HepG2 (cell line): ENCODE data around the gene PTMA. TPM values are rescaled to one million over a fixed set of nuclear protein-coding genes. Genes with fewer than 3 reads are reported as not detected.

Source experiments
- ADNP ChIP-seq: sonication (generic); formaldehyde crosslinking; IDR thresholded peaks from 2 replicates; pipeline ENCODE4 v1.4.0; 2020; ENCODE audit warnings: missing genetic modification reagents
- DMTF1 ChIP-seq: sonication (generic); formaldehyde crosslinking; IDR thresholded peaks from 2 replicates; pipeline ENCODE4 v1.4.0; 2020; ENCODE audit warnings: mild to moderate bottlenecking, missing genetic modification reagents
- FOXK1 ChIP-seq: sonication (generic); formaldehyde crosslinking; IDR thresholded peaks from 2 replicates; pipeline ENCODE4 v1.4.0; 2020; ENCODE audit warnings: low read depth, missing genetic modification reagents, borderline replicate concordance
- HDAC6 ChIP-seq: fragments of 200-600 bp; sonication (generic); IDR thresholded peaks from 2 replicates; pipeline ENCODE4 v1.7.0; 2017; ENCODE audit warnings: mild to moderate bottlenecking, antibody characterized with exemption, low read length, low read depth
- HNF4G ChIP-seq, 2 experiments: sonication (generic) in 1 of 2; formaldehyde crosslinking in 1 of 2; IDR thresholded peaks; 2 replicates each; pipeline versions ENCODE4 v1.4.0 to v1.6.1; 2011 to 2020; ENCODE audit warnings: borderline replicate concordance in 2 of 2, low read depth in 2 of 2, mild to moderate bottlenecking in 2 of 2, low read length in 1 of 2, missing genetic modification reagents in 1 of 2, moderate library complexity in 1 of 2
- LCORL ChIP-seq, 2 experiments: fragments of 450-650 bp in 1 of 2; sonication (generic) in 1 of 2; formaldehyde crosslinking in 1 of 2; IDR thresholded peaks; 2 replicates each; pipeline versions ENCODE4 v1.5.0 to v1.6.1; 2017 to 2020; ENCODE audit warnings: antibody characterized with exemption in 1 of 2, missing genetic modification reagents in 1 of 2
- NCOA5 ChIP-seq: sonication (generic); formaldehyde crosslinking; IDR thresholded peaks from 2 replicates; pipeline ENCODE4 v1.4.0; 2020; ENCODE audit warnings: missing genetic modification reagents
- SMAD3 ChIP-seq: sonication (generic); formaldehyde crosslinking; IDR thresholded peaks from 2 replicates; pipeline ENCODE4 v1.4.0; 2020; ENCODE audit warnings: missing genetic modification reagents
- SNAPC2 ChIP-seq: sonication (generic); formaldehyde crosslinking; IDR thresholded peaks from 2 replicates; pipeline ENCODE4 v1.8.1; 2022; ENCODE audit warnings: mild to moderate bottlenecking, missing genetic modification reagents
- TBX2 ChIP-seq: sonication (generic); formaldehyde crosslinking; IDR thresholded peaks from 2 replicates; pipeline ENCODE4 v1.5.0; 2020; ENCODE audit warnings: missing genetic modification reagents, mild to moderate bottlenecking, borderline replicate concordance
- ZBTB10 ChIP-seq: sonication (generic); formaldehyde crosslinking; IDR thresholded peaks from 2 replicates; pipeline ENCODE4 v1.4.0; 2020; ENCODE audit warnings: missing genetic modification reagents, borderline replicate concordance
- ZNF282 ChIP-seq: fragments of 450-650 bp; IDR thresholded peaks from 2 replicates; pipeline ENCODE4 v1.6.1; 2018; ENCODE audit not compliant: partially characterized antibody
- ZNF672 ChIP-seq: sonication (generic); formaldehyde crosslinking; IDR thresholded peaks from 2 replicates; pipeline ENCODE4 v1.8.1; 2022; ENCODE audit warnings: missing genetic modification reagents
- ZNF780A ChIP-seq: sonication (generic); formaldehyde crosslinking; IDR thresholded peaks from 2 replicates; pipeline ENCODE4 v1.8.0; 2022; ENCODE audit warnings: mild to moderate bottlenecking, missing genetic modification reagents, moderate library complexity
- ZSCAN25 ChIP-seq: sonication (generic); formaldehyde crosslinking; IDR thresholded peaks from 2 replicates; pipeline ENCODE4 v1.8.0; 2022; ENCODE audit warnings: mild to moderate bottlenecking, missing genetic modification reagents
- polyA plus RNA-seq, 8 experiments: library from polyadenylated mRNA; depleted of rRNA in 3 of 8; stranded (reverse) in 7 of 8; unstranded in 1 of 8; fragments of >200 nt; fragmentation: Illumina TruSeq in 4 of 8; extraction: Trizol in 4 of 8; gene quantifications; 2 replicates each; pipeline versions ENCODE4 v1.2.1 to v1.2.3, GENCODE V29; 2011 to 2016; ENCODE audit warnings: low read depth in 4 of 8, missing spikeins in 1 of 8, mixed read lengths in 1 of 8; ENCODE audit not compliant: insufficient read depth in 1 of 8
- total RNA-seq, 5 experiments: library from RNA; depleted of rRNA; stranded (reverse); fragments of >200 nt; fragmentation: Illumina TruSeq; extraction: Trizol; gene quantifications; 2 replicates each; pipeline ENCODE4 v1.2.3, GENCODE V29; 2016; ENCODE audit warnings: low read depth in 1 of 5
- TF ChIP-seq, protein P1 (sequence below): sonication (generic); formaldehyde crosslinking; IDR thresholded peaks from 2 replicates; pipeline ENCODE4 v1.4.0; 2020; ENCODE audit warnings: missing genetic modification reagents, mild to moderate bottlenecking, borderline replicate concordance
- TF ChIP-seq, protein P2 (sequence below), 2 experiments: sonication (generic) in 1 of 2; formaldehyde crosslinking in 1 of 2; IDR thresholded peaks; 2 replicates each; pipeline versions ENCODE4 v1.5.1 to v1.6.1; 2011 to 2020; ENCODE audit warnings: borderline replicate concordance in 1 of 2, low read depth in 1 of 2, low read length in 1 of 2, mild to moderate bottlenecking in 1 of 2, missing genetic modification reagents in 1 of 2, moderate library complexity in 1 of 2

Gene PTMA
- total and polyA plus RNA-seq, 2 of the 13 experiments (the other 11 are each of a cell fraction or from before 2014, with no cell fraction given), result 190 to 1,086 TPM

DNA sequence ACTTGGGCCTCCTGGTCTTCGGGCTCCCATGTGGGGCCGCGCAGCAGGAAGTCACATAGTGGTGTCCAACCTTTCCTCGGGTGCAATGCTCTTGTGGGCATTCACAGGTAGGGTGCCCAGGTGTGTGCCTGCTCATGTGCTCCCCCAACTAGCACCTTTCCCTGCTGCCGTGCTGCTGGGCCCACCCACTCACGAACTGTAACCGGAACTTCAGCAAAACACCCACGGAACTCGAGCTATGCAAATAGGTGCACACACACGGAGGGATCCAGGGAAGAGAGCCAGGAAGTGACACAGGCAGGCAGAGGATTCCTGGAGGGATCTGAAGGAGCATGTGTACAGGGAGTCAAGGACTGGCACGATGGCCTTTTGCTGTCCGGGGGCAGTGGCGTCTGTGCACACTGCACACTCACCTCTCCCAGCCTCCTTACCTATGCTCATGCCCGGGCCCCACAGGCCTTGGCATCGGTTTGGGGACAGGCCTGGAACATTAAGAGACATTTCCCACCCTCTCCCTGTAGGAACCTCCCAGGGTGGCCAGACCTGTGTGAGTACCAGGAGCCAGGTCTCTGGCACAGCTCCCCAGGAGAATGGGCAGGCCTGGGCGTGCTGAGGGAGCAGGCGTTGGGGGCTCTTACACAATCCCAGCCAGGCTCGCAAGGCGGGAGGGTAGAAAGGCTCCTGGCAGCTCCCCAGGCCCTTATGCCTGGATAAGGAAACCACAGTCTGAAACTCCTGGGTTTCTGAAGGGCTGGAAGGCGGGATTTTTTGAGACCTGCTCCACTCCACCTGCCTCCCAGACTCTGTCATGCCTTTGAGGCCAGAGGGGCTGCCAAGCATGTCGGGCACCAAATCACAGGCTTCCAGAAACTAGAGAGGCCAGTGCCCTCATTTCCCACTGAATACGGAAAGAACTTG lies 6.6 kb upstream of the PTMA start (continued):
- TF ChIP-seq HNF4G (IDR thresholded peaks at IDR 0.05; ENCODE audit: borderline replicate concordance, low read depth, low read length) (no peak), HNF4G (CRISPR knock-in tag; IDR thresholded peaks at IDR 0.05; ENCODE audit: borderline replicate concordance, low read depth) (no peak), TBX2 (0 out of 2 replicates have a peak, but pooled peaks have one; percentile 50), ZNF780A (CRISPR knock-in tag) (no peak), LCORL (IDR thresholded peaks at IDR 0.05) (no peak), LCORL (CRISPR knock-in tag; IDR thresholded peaks at IDR 0.05) (no peak; the same call in 1 of the 2 replicates), ZNF282 (no peak), SNAPC2 (CRISPR knock-in tag) (no peak), HDAC6 (no peak), ADNP (CRISPR knock-in tag) (0 out of 2 replicates have a peak, but pooled peaks have one; percentile 33), DMTF1 (CRISPR knock-in tag) (no peak), NCOA5 (CRISPR knock-in tag) (no peak), SMAD3 (peak; percentile 80; the same call in 1 of the 2 replicates), ZSCAN25 (CRISPR knock-in tag) (no peak), ZBTB10 (no peak), FOXK1 (no peak), ZNF672 (CRISPR knock-in tag) (no peak)
- TF ChIP-seq, protein P1, sequence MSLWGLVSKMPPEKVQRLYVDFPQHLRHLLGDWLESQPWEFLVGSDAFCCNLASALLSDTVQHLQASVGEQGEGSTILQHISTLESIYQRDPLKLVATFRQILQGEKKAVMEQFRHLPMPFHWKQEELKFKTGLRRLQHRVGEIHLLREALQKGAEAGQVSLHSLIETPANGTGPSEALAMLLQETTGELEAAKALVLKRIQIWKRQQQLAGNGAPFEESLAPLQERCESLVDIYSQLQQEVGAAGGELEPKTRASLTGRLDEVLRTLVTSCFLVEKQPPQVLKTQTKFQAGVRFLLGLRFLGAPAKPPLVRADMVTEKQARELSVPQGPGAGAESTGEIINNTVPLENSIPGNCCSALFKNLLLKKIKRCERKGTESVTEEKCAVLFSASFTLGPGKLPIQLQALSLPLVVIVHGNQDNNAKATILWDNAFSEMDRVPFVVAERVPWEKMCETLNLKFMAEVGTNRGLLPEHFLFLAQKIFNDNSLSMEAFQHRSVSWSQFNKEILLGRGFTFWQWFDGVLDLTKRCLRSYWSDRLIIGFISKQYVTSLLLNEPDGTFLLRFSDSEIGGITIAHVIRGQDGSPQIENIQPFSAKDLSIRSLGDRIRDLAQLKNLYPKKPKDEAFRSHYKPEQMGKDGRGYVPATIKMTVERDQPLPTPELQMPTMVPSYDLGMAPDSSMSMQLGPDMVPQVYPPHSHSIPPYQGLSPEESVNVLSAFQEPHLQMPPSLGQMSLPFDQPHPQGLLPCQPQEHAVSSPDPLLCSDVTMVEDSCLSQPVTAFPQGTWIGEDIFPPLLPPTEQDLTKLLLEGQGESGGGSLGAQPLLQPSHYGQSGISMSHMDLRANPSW (CRISPR knock-in tag), result no peak
- TF ChIP-seq, protein P2, sequence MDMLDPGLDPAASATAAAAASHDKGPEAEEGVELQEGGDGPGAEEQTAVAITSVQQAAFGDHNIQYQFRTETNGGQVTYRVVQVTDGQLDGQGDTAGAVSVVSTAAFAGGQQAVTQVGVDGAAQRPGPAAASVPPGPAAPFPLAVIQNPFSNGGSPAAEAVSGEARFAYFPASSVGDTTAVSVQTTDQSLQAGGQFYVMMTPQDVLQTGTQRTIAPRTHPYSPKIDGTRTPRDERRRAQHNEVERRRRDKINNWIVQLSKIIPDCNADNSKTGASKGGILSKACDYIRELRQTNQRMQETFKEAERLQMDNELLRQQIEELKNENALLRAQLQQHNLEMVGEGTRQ (IDR thresholded peaks at IDR 0.05; ENCODE audit: low read depth, low read length), result no peak
- TF ChIP-seq, protein P2 (CRISPR knock-in tag; IDR thresholded peaks at IDR 0.05; ENCODE audit: borderline replicate concordance), result no peak
